GM19023 (cell line): ENCODE data around the gene MUC22.
"Not testable (repeated sequence)": the region's sequence is repeated elsewhere in the genome, so short reads cannot be mapped to it uniquely, and the experiment has no call there.

Source experiments
- ATAC-seq: cut with Tn5 transposase; IDR thresholded peaks from one replicate; pipeline ENCODE4 v1.9.1; 2021; ENCODE audit warnings: mild to moderate bottlenecking, moderate library complexity; ENCODE audit not compliant: unreplicated experiment

Gene MUC22

DNA sequence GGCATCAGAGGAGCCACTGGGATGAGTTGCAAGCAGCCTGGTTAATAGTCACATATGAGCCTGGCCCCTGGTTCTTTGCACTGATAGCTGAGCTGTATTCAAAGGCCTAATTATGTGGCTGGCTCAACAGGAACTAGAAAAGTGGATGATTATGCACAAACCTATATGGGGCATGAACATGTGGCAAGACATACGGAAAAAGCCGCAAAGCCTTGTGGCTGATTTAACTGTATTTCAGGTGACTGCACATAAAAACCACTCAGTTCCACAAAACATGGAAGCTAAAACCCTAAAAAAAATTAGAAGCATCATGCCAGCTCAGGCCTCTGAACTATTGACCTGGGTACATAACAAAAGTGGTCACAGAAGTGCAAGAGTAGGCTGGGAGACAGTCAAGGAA, 13.0 kb upstream of the MUC22 start:
- no peak for ATAC-seq

DNA sequence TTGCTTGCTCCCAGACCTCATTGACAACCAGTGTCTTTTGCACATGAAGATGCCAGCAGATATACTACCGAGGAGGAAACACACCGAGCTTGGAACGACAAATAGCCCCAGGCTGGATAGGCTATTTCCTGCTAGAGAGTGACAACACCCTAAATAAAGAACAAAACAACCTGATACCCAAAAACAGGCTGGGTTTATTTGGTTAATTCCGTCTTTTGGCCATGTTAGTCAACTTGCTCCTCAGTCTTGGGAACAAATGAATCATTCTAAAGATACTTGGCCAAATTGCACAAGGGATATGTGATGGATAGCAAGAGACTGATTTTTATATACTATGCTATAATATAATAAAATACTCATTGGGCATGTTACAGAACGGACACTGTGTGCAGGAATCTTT, 11.5 kb upstream of the MUC22 start:
- ATAC-seq, result no peak

- not testable (repeated sequence) for ATAC-seq
Observed at GRCh38 chr6:31000067-31000860, 10.0 kb upstream of the MUC22 start.

DNA sequence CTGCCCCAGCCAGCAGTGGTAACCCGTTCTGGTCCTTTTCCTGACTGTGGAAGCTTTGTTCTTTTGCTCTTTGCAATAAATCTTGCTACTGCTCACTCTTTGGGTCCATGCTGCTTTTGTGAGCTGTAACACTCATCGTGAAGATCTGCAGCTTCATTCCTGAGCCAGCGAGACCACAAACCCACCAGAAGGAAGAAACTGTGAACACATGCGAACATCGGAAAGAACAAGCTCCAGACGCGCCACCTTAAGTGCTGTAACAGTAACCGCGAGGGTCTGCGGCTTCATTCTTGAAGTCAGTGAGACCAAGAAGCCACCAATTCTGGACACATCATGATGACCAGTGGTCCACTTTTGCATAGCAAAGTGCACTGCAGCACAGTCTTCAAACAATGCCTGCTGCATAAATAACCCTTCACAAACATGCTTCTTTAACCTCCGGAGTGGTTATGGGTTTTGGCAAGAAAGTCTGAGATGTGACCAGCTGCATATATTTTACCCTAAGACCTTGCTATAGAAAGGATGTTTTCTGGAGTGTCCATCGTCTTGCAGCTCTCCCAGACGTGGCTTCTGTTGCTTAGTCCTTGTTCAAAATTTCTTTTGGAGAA, 8.9 kb upstream of the MUC22 start:
- ATAC-seq, result no peak

DNA sequence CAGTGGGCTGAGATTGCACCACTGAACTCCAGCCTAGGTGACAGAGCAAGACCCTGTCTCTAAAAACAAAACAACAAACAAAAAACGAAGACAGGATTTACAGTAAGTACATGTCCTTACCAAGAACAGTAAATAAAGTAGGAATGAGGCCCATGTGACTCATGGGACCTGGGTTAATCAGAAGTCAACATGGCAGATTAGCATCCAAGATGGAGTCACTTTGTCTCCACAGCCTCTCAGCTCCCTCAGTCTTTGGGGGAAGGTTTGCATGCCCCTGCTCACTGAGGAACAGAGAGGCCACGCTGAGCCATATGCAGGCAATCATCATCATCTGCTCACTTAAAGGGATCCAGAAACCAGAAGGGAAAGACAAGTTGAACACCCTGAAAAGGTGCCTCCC, 7.8 kb upstream of the MUC22 start:
- ATAC-seq, result no peak

DNA sequence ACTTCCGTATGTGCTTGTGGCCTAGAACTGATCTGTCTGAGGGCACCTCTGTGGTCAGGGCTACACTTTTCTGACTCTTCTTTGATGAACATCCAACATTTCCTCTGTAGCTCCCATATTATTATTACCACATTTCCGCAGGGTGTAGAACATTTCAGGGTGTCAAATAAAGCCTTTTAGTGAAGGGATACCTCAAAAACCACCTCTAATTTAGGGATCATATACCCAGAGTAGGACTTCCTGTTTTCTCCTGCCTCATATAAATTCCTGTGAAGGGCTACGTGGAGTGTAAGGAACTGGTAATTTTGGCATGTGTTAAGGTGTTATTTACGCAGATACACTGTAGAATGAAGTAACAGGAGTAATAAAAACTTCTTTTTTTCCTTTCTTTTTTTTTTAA, 5.5 kb upstream of the MUC22 start:
- ATAC-seq, result no peak

GRCh38 chr6:31005249-31006020, 4.8 kb upstream of the MUC22 start:
- ATAC-seq, result no peak

- no peak for ATAC-seq
Observed at GRCh38 chr6:31007694-31008093, 2.6 kb upstream of the MUC22 start.

DNA sequence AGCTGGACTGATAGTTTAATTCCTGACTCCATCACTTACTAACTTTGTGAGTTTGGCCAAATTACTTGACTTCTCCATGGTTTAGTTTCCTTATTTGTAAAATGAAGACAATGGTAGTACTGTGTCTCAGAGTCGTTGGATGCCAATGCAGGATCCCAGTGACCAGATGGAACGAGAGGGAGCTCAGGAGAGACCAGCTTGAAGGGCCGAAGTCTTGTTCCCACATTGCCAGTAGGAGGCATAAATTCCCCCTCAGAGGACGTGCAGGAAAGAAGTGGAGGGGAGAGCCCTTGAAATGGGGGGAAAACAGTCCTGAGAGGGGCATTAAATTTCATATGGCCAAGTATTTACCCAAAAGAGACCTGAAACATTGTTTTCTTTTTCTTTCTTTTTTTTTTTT, 2.1 kb upstream of the MUC22 start:
- no peak for ATAC-seq

DNA sequence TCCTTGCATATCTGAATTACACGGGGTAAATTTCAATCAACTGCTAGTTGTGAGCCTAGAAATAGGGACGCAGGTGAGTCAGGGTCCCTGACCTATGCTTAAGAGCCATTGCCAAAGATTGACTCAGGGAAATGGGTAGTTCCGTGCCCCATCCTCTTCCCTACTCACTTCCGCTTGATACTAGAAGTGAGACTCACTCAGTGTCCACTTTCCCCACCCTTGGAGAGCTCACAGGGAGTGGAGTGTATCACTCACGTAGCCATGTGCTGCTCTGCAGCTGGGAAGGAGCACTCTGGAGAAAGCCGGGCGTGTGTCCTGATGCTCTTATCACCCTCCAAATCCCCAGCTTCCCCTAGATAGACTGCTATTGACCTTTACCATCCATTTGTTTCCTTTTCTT, 543 bp upstream of the MUC22 start:
- no peak for ATAC-seq

DNA sequence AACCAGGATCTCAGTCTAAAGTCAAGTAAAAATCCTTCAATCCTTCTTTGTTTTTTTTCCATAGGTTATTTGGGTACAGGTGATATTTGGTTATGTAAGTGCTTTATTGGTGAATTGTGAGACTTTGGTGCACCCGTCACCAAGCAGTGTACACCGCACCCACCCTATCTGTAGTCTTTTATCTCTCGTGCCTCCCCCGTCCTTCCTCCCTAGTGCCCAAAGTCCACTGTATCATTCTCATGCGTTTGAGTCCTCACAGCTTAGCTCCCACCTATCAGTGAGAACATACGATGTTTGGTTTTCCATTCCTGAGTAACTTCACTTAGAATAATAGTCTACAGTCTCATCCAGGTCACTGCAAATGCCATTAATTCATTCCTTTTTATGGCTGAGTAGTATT, 879 bp downstream of the MUC22 start:
- ATAC-seq, result no peak

GRCh38 chr6:31016659-31017299, 6.5 kb downstream of the MUC22 start:
- no peak for ATAC-seq

- not testable (repeated sequence) for ATAC-seq
Observed at GRCh38 chr6:31017436-31017835, 7.2 kb downstream of the MUC22 start.

DNA sequence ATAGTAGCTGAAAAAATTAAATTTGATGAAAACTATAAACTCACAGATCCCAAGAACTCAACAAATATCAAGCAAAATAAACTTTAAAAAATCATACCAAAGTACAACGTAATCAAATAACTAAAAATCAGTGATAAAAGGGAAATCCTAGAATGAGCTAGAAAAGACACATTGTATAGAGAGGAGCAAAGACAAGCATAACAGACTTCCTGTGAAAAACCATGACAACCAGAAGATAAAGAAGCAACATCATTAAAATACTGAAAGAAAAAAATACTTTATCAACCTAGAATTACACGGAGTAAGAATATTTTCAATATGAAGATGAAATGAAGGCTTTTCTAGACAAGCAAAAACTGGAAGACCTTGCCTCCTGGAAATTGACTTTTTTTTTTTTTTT, 9.8 kb downstream of the MUC22 start:
- ATAC-seq, result no peak

DNA sequence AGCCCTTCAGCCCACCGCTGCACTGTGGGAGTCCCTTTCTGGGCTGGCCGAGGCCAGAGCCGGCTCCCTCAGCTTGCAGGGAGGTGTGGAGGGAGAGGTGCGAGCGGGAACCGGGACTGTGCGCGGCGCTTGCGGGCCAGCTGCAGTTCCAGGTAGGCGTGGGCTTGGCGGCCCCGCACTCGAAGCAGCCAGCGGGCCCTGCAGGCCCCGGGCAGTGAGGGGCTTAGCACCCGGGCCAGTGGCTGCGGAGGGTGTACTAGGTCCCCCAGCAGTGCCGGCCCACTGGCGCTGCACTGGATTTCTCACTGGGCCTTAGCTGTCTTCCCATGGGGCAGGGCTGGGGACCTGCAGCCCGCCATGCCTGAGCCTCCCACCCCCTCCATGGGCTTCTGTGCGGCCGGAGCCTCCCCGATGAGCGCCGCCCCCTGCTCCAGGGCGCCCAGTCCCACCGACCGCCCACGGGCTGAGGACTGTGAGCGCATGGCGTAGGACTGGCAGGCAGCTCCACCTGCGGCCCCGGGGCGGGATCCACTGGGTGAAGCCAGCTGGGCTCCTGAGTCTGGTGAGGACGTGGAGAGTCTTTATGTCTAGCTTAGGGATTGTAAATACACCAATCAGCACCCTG, 10.5 kb downstream of the MUC22 start:
- not testable (repeated sequence) for ATAC-seq

- not testable (repeated sequence) for ATAC-seq
Observed at GRCh38 chr6:31021705-31022531, 11.6 kb downstream of the MUC22 start.

DNA sequence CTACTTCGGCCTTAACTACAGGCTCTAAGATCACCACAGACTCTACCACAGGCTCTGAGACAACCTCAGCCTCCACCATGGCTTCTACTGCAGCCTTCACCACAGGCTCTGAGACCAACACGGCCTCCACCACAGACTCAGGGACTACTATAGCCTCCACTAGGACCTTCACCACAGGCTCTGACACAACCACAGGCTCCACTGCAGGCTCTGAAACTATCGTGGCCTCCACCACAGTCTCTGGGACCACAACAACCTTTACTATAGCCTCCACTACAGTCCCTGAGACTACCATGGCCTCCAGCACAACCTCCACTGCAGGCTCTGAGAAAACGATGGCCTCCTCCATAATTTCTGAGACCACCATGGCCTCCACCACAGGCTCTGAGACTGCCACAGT, 15.3 kb downstream of the MUC22 start:
- no peak for ATAC-seq

DNA sequence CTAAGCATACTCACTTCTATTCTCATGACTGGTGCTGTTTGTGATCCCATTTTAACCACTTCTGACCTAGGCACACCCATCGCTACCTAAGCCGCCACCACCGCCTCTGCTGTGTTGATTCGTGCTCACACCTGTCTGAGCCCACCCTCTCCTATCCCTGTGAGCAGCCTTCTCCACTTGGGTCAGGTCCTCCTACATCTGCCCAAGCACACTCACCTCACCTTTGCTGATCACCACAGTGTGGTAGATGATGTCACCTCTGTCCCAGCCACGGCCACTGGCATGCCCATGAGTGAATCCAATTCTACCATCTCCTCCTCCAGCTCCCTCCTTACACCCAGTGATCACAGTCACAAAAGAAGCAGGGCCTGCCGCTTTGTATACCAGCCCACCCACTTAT, 20.8 kb downstream of the MUC22 start:
- no peak for ATAC-seq

DNA sequence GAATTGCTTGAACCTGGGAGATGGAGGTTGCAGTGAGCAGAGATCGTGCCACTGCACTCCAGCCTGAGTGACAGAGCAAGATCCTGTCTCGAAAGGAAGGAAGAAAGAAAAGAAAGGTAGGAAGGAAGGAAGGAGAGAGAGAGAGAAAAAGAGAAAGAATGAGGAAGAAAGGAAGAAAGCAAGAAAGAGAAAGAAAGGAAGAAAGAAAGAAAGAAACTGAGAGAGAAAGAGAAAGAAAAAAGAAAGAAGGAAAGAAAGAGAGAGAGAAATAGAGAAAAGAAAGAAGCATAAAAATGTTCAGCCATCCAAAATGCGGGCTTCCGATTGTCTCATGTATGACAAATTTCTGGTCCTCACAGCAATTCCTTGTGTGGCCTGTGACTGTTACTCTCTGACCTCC, 22.8 kb downstream of the MUC22 start:
- ATAC-seq, result no peak

- no peak for ATAC-seq
Observed at GRCh38 chr6:31035862-31036497, 25.7 kb downstream of the MUC22 start.
